DOHH2 (cell line): Measurements from ENCODE around the gene KDM4C.

Source experiments
- CTCF ChIP-seq: fragments of 200-600 bp; sonication (generic); IDR thresholded peaks from one replicate; pipeline ENCODE4 v1.5.1; 2014; ENCODE audit warnings: antibody characterized with exemption, mild to moderate bottlenecking, low read depth, low read length; ENCODE audit not compliant: poor library complexity, severe bottlenecking
- EZH2phosphoT487 ChIP-seq: fragments of 200-600 bp; sonication (generic); IDR thresholded peaks from 2 replicates; pipeline ENCODE4 v1.6.1; 2017; ENCODE audit warnings: borderline replicate concordance, mild to moderate bottlenecking, antibody characterized with exemption, low read length, moderate library complexity, mixed read lengths

GRCh38 chr9:6942406-6942805, 184.6 kb downstream of the KDM4C start:
- no peak for TF ChIP-seq CTCF
- TF ChIP-seq EZH2phosphoT487 = no peak
